IMR-90 (cell line): ENCODE results near the gene SOD1. TPM values are rescaled to one million over a fixed set of nuclear protein-coding genes. Genes with fewer than 3 reads are reported as not detected.

Source experiments
- ATAC-seq: fragments of 200-7000 bp; cut with Tn5 transposase; 2 replicates; pipeline ENCODE4 v1.9.1; 2020; ENCODE audit warnings: low read depth, mild to moderate bottlenecking, moderate library complexity
- BruUV-seq: library from RNA; stranded (reverse); fragments of 400-500 nt; replicated peaks from 2 replicates; lab custom pipeline; 2021; lab: Mats Ljungman, UMichigan
- CTCF ChIA-PET: fragments of 300-600 bp; formaldehyde crosslinking; extraction: SDS; loops from one replicate; lab custom pipeline; 2021; ENCODE audit warnings: antibody characterized with exemption; lab: Yijun Ruan, JAX
- POLR2A ChIA-PET: fragments of 300-600 bp; sonication (Branson Sonifier 250); formaldehyde crosslinking; loops from one replicate; lab custom pipeline; 2022; ENCODE audit warnings: antibody characterized with exemption; ENCODE audit not compliant: unreplicated experiment; lab: Charles Lee
- DNase-seq: peaks from one replicate; pipeline ENCODE4 v3.0.0; 2013
- H2AFZ ChIP-seq: replicated peaks from 2 replicates; pipeline ENCODE3; 2013; ENCODE audit warnings: low read length, mild to moderate bottlenecking; ENCODE audit not compliant: poor library complexity
- H2AK5ac ChIP-seq: 2 replicates; pipeline ENCODE4 v1.6.1; 2013; ENCODE audit warnings: low read depth, low read length, inconsistent platforms
- H2AK9ac ChIP-seq: replicated peaks from 2 replicates; pipeline ENCODE3; 2013; ENCODE audit warnings: mild to moderate bottlenecking, low read depth, low read length, moderate library complexity; ENCODE audit not compliant: poor library complexity
- H2BK120ac ChIP-seq: 2 replicates; pipeline ENCODE4 v1.6.1; 2013; ENCODE audit warnings: low read depth, low read length, inconsistent platforms
- H2BK15ac ChIP-seq: 3 replicates; pipeline ENCODE4 v1.6.1; 2013; ENCODE audit warnings: low read depth, low read length, inconsistent platforms
- H2BK20ac ChIP-seq: 2 replicates; pipeline ENCODE4 v1.6.1; 2013; ENCODE audit warnings: low read depth, mild to moderate bottlenecking, inconsistent platforms, low read length, moderate library complexity
- H2BK5ac ChIP-seq: 2 replicates; pipeline ENCODE4 v1.6.1; 2013; ENCODE audit warnings: mild to moderate bottlenecking, low read depth, low read length, inconsistent platforms; ENCODE audit not compliant: poor library complexity, severe bottlenecking
- H3K14ac ChIP-seq: replicated peaks from 2 replicates; pipeline ENCODE4 v1.6.1; 2013; ENCODE audit warnings: low read depth, low read length, inconsistent platforms
- H3K18ac ChIP-seq: 2 replicates; pipeline ENCODE4 v1.6.1; 2013; ENCODE audit warnings: low read depth, low read length, control low read depth
- H3K23ac ChIP-seq: 2 replicates; pipeline ENCODE4 v1.6.1; 2013; ENCODE audit warnings: low read depth, low read length, inconsistent platforms
- H3K27ac ChIP-seq: 2 replicates; pipeline ENCODE4 v1.5.1; 2013; ENCODE audit warnings: mild to moderate bottlenecking, control low read depth, low read length; ENCODE audit not compliant: insufficient read depth
- H3K27me3 ChIP-seq: 2 replicates; pipeline ENCODE4 v1.6.1; 2013; ENCODE audit warnings: low read length; ENCODE audit not compliant: control insufficient read depth, insufficient read depth
- H3K36me3 ChIP-seq: 2 replicates; pipeline ENCODE4 v1.6.1; 2013; ENCODE audit warnings: low read length, mixed read lengths; ENCODE audit not compliant: control insufficient read depth, insufficient read depth
- H3K4ac ChIP-seq: 2 replicates; pipeline ENCODE4 v1.6.1; 2013; ENCODE audit warnings: low read depth, low read length, inconsistent platforms
- H3K4me1 ChIP-seq: 2 replicates; pipeline ENCODE4 v1.6.1; 2013; ENCODE audit warnings: low read length, mixed read lengths; ENCODE audit not compliant: control insufficient read depth, insufficient read depth
- H3K4me2 ChIP-seq: 2 replicates; pipeline ENCODE4 v1.6.1; 2013; ENCODE audit warnings: low read depth, mild to moderate bottlenecking, control low read depth, low read length, moderate library complexity
- H3K4me3 ChIP-seq: 2 replicates; pipeline ENCODE4 v1.5.1; 2013; ENCODE audit warnings: low read depth, mild to moderate bottlenecking, control low read depth, low read length, moderate library complexity; ENCODE audit not compliant: insufficient read depth
- H3K56ac ChIP-seq: 2 replicates; pipeline ENCODE4 v1.6.1; 2013; ENCODE audit warnings: low read length, inconsistent platforms; ENCODE audit not compliant: insufficient read depth; ENCODE audit errors: extremely low read depth
- H3K79me1 ChIP-seq, 2 experiments: 2 replicates each; pipeline ENCODE4 v1.6.1; 2013; ENCODE audit warnings: low read length in 2 of 2, inconsistent platforms in 1 of 2, low read depth in 1 of 2
- H3K9ac ChIP-seq: 2 replicates; pipeline ENCODE4 v1.6.1; 2013; ENCODE audit warnings: low read depth, low read length, control low read depth
- H3K9me1 ChIP-seq: 2 replicates; pipeline ENCODE4 v1.6.1; 2013; ENCODE audit warnings: low read length, inconsistent platforms; ENCODE audit not compliant: insufficient read depth
- H3K9me3 ChIP-seq: 2 replicates; pipeline ENCODE4 v1.6.1; 2013; ENCODE audit warnings: low read length; ENCODE audit not compliant: control insufficient read depth, insufficient read depth
- H4K20me1 ChIP-seq: 2 replicates; pipeline ENCODE4 v1.6.1; 2013; ENCODE audit warnings: low read length, inconsistent platforms; ENCODE audit not compliant: insufficient read depth
- H4K5ac ChIP-seq: 2 replicates; pipeline ENCODE4 v1.6.1; 2013; ENCODE audit warnings: mild to moderate bottlenecking, low read depth, low read length, control low read depth
- H4K8ac ChIP-seq, 2 experiments: 2 replicates each; pipeline ENCODE4 v1.6.1; 2013; ENCODE audit warnings: low read depth in 2 of 2, low read length in 2 of 2, control low read depth in 1 of 2, inconsistent platforms in 1 of 2
- H4K91ac ChIP-seq: 2 replicates; pipeline ENCODE4 v1.6.1; 2013; ENCODE audit warnings: low read depth, low read length, inconsistent platforms; ENCODE audit not compliant: insufficient read depth
- CEBPB ChIP-seq: IDR thresholded peaks from 2 replicates; pipeline ENCODE4 v1.6.1; 2012; ENCODE audit warnings: low read depth, low read length, improper control_type of control experiment
- MXI1 ChIP-seq: IDR thresholded peaks from 2 replicates; pipeline ENCODE4 v1.6.1; 2012; ENCODE audit warnings: low read depth, mild to moderate bottlenecking, low read length, moderate library complexity, borderline replicate concordance
- WGBS, 2 experiments: methylation state at CpG; one replicate each; pipeline versions ENCODE4 v1.1.5 to v1.1.7; 2013; ENCODE audit warnings: missing lambda C conversion rate in 2 of 2; ENCODE audit not compliant: insufficient read length in 1 of 2; ENCODE audit errors: extremely low coverage in 2 of 2; 5-methylcytosine and 5-hydroxymethylcytosine counted together
- dilution Hi-C: fragments of 300-500 bp; cut with HindIII; formaldehyde crosslinking; loops from one replicate; pipeline ENCODE4 v1.14.3; 2018; ENCODE audit warnings: low sequenced_read_pairs; ENCODE audit not compliant: unreplicated experiment
- in situ Hi-C: fragments of 300-500 bp; cut with MboI; formaldehyde crosslinking; loops from 3 replicates; pipeline ENCODE4 v1.14.3; 2019; ENCODE audit warnings: low sequenced_read_pairs, inconsistent platforms, mixed read lengths
- intact Hi-C: fragments of 100-400 bp; cut with micrococcal nuclease; formaldehyde crosslinking; loops from 2 replicates; pipeline ENCODE4 v1.10.0; 2022
- polyA plus RNA-seq, 3 experiments: library from polyadenylated mRNA; depleted of rRNA; stranded (reverse); fragments of >200 nt; gene quantifications; 2 replicates each; pipeline ENCODE4 v1.2.3, GENCODE V29; 2012; ENCODE audit warnings: low replicate concordance in 1 of 3
- total RNA-seq: library from RNA; depleted of rRNA; stranded (reverse); fragments of >200 nt; gene quantifications from 2 replicates; pipeline ENCODE4 v1.2.3, GENCODE V29; 2012

SOD1 gene
- total and polyA plus RNA-seq, 2 of the 4 experiments (the other 2 are of a cell fraction) = 312 to 392 TPM

- Histone ChIP-seq H3K27ac (no peak overlapping the region), H2BK120ac (no peak overlapping the region), H3K36me3 (no peaks in the 10 kb centered on the region), H2AFZ (no peak overlapping the region), H2BK15ac (no peak overlapping the region), H4K91ac (no peak overlapping the region), H3K23ac (no peak overlapping the region), H2AK9ac (no peak overlapping the region), H3K79me1 (no peaks in the 10 kb centered on the region), H2BK20ac (no peak overlapping the region), H3K4me1 (no peaks in the 10 kb centered on the region), H4K8ac (no peak overlapping the region), H3K9ac (no peak overlapping the region), H3K27me3 (no peaks in the 10 kb centered on the region; the same call in 1 of the 2 replicates), H3K4me3 (no peak overlapping the region), H3K4me2 (no peak overlapping the region), H3K18ac (no peak overlapping the region), H3K9me1 (no peaks in the 10 kb centered on the region), H2AK5ac (no peak overlapping the region), H2BK5ac (no peak overlapping the region), H4K20me1 (no peaks in the 10 kb centered on the region), H4K5ac (no peak overlapping the region), H3K14ac (no peak overlapping the region), H3K9me3 (no peaks in the 10 kb centered on the region), H3K4ac (no peak overlapping the region), H3K56ac (no peak overlapping the region)
- in situ Hi-C loops = no loop called here
- WGBS, 2 experiments = no CpG with 5 or more reads among the region's 2 CpGs
- TF ChIP-seq CEBPB (0 out of 2 replicates have a peak, but pooled peaks have one; percentile 4), MXI1 (no peak)
- ChIA-PET POLR2A (no interaction called here), CTCF (no interaction called here)
- no peak for ATAC-seq
- no peak for DNase-seq
- dilution Hi-C loops = no loop called here
- no TSS peak for BruUV-seq
- intact Hi-C loops = no loop called here
Measured at GRCh38 chr21:31618696-31619430, 40.6 kb upstream of the SOD1 start.
